WTC11 (cell line): Measurements from ENCODE around the gene CERS5. TPM values are rescaled to one million over a fixed set of nuclear protein-coding genes. Genes with fewer than 3 reads are reported as not detected.

Source experiments
- ATAC-seq: fragments of 200-7000 bp; cut with Tn5 transposase; 2 replicates; pipeline ENCODE4 v1.10.0; 2021; ENCODE audit warnings: mild to moderate bottlenecking, moderate library complexity
- CTCF ChIA-PET: fragments of 300-600 bp; sonication (Branson Sonifier 250); formaldehyde crosslinking; loops from one replicate; lab custom pipeline; 2021; ENCODE audit warnings: antibody characterized with exemption; lab: Charles Lee
- POLR2A ChIA-PET: fragments of 350-600 bp; sonication (Branson Sonifier 250); formaldehyde crosslinking; loops from one replicate; lab custom pipeline; 2021; ENCODE audit warnings: antibody characterized with exemption; lab: Charles Lee
- DNase-seq: peaks from one replicate; pipeline ENCODE4 v3.0.0; 2021; ENCODE audit warnings: low spot score
- H3K27ac Mint-ChIP-seq: 2 replicates; pipeline ENCODE4 v1.8.0; 2021; ENCODE audit warnings: mixed read lengths
- H3K27me3 Mint-ChIP-seq: 2 replicates; pipeline ENCODE4 v1.8.0; 2021; ENCODE audit warnings: low read depth, mild to moderate bottlenecking, moderate library complexity, mixed read lengths
- H3K36me3 Mint-ChIP-seq: 2 replicates; pipeline ENCODE4 v1.8.0; 2021; ENCODE audit warnings: mixed read lengths
- H3K4me1 Mint-ChIP-seq: 2 replicates; pipeline ENCODE4 v1.8.0; 2022; ENCODE audit warnings: mixed read lengths
- H3K4me3 Mint-ChIP-seq: 2 replicates; pipeline ENCODE4 v1.8.0; 2021; ENCODE audit warnings: mild to moderate bottlenecking, moderate library complexity, mixed read lengths
- H3K9me3 Mint-ChIP-seq: 2 replicates; pipeline ENCODE4 v1.8.0; 2021; ENCODE audit warnings: mixed read lengths
- ATF1 ChIP-seq: sonication (generic); formaldehyde crosslinking; IDR thresholded peaks from 2 replicates; pipeline ENCODE4 v1.8.1; 2023; ENCODE audit warnings: mild to moderate bottlenecking, moderate library complexity, missing genetic modification reagents
- CREM ChIP-seq: sonication (generic); formaldehyde crosslinking; IDR thresholded peaks from 2 replicates; pipeline ENCODE4 v1.8.1; 2022; ENCODE audit warnings: mild to moderate bottlenecking, missing genetic modification reagents, moderate library complexity
- EMX1 ChIP-seq: fragments of 250-450 bp; sonication (Bioruptor Pico); IDR thresholded peaks from 2 replicates; pipeline ENCODE4 v1.8.0; 2021; ENCODE audit warnings: mild to moderate bottlenecking
- ESRRA ChIP-seq: sonication (generic); formaldehyde crosslinking; IDR thresholded peaks from 2 replicates; pipeline ENCODE4 v1.8.1; 2022; ENCODE audit warnings: mild to moderate bottlenecking, missing genetic modification reagents, borderline replicate concordance
- IRF2 ChIP-seq: sonication (generic); formaldehyde crosslinking; IDR thresholded peaks from 2 replicates; pipeline ENCODE4 v1.8.0; 2022; ENCODE audit warnings: low read depth, missing genetic modification reagents, borderline replicate concordance
- MYBL2 ChIP-seq: sonication (generic); formaldehyde crosslinking; IDR thresholded peaks from 2 replicates; pipeline ENCODE4 v1.8.1; 2023; ENCODE audit warnings: mild to moderate bottlenecking, moderate library complexity, missing genetic modification reagents
- RELA ChIP-seq: sonication (generic); formaldehyde crosslinking; IDR thresholded peaks from 2 replicates; pipeline ENCODE4 v1.8.1; 2022; ENCODE audit warnings: missing genetic modification reagents, mild to moderate bottlenecking, borderline replicate concordance
- ZNF138 ChIP-seq: sonication (generic); formaldehyde crosslinking; conservative IDR thresholded peaks from 2 replicates; pipeline ENCODE4 v1.8.1; 2022; ENCODE audit warnings: mild to moderate bottlenecking, moderate library complexity, missing genetic modification reagents
- ZNF317 ChIP-seq: sonication (generic); formaldehyde crosslinking; IDR thresholded peaks from 2 replicates; pipeline ENCODE4 v1.8.1; 2023; ENCODE audit warnings: low read depth, mild to moderate bottlenecking, moderate library complexity, missing genetic modification reagents, borderline replicate concordance
- ZNF416 ChIP-seq: fragments of 250-450 bp; sonication (Bioruptor Pico); IDR thresholded peaks from 2 replicates; pipeline ENCODE4 v1.9.0; 2021; ENCODE audit warnings: mild to moderate bottlenecking, inconsistent platforms
- total RNA-seq: library from RNA; stranded (reverse); gene quantifications from 3 replicates; pipeline ENCODE4 v1.2.3, GENCODE V29; 2021
- TF ChIP-seq, protein P1 (sequence below): sonication (generic); formaldehyde crosslinking; IDR thresholded peaks from 2 replicates; pipeline ENCODE4 v1.8.1; 2023; ENCODE audit warnings: mild to moderate bottlenecking, moderate library complexity, missing genetic modification reagents
- TF ChIP-seq, protein P2 (sequence below): sonication (generic); formaldehyde crosslinking; IDR thresholded peaks from 2 replicates; pipeline ENCODE4 v1.8.0; 2022; ENCODE audit warnings: mild to moderate bottlenecking, missing genetic modification reagents
- TF ChIP-seq, protein P3 (sequence below): sonication (generic); formaldehyde crosslinking; IDR thresholded peaks from 2 replicates; pipeline ENCODE4 v1.8.0; 2023; ENCODE audit warnings: missing genetic modification reagents
- TF ChIP-seq, protein P4 (sequence below): sonication (generic); formaldehyde crosslinking; IDR thresholded peaks from 2 replicates; pipeline ENCODE4 v1.8.1; 2023; ENCODE audit warnings: mild to moderate bottlenecking, missing genetic modification reagents
- TF ChIP-seq, protein P5 (sequence below): sonication (generic); formaldehyde crosslinking; IDR thresholded peaks from 2 replicates; pipeline ENCODE4 v1.8.1; 2022; ENCODE audit warnings: low read depth, mild to moderate bottlenecking, moderate library complexity, missing genetic modification reagents, borderline replicate concordance
- TF ChIP-seq, protein P6 (sequence below): sonication (generic); formaldehyde crosslinking; IDR thresholded peaks from 2 replicates; pipeline ENCODE4 v1.8.1; 2023; ENCODE audit warnings: mild to moderate bottlenecking, missing genetic modification reagents
- TF ChIP-seq, protein P7 (sequence below): fragments of 200-600 bp; IDR thresholded peaks from 2 replicates; pipeline ENCODE4 v1.8.0; 2022; ENCODE audit warnings: antibody characterized with exemption
- TF ChIP-seq, protein P8 (sequence below): sonication (generic); formaldehyde crosslinking; IDR thresholded peaks from 2 replicates; pipeline ENCODE4 v1.8.0; 2023; ENCODE audit warnings: mild to moderate bottlenecking, missing genetic modification reagents
- TF ChIP-seq, protein P9 (sequence below): fragments of 250-450 bp; sonication (Bioruptor Pico); IDR thresholded peaks from 2 replicates; pipeline ENCODE4 v1.8.0; 2021; ENCODE audit warnings: mild to moderate bottlenecking
- TF ChIP-seq, protein P10 (sequence below): sonication (generic); formaldehyde crosslinking; IDR thresholded peaks from 2 replicates; pipeline ENCODE4 v1.8.0; 2022; ENCODE audit warnings: mild to moderate bottlenecking, missing genetic modification reagents

The CERS5 gene
- total RNA-seq, 1 experiment from 2014 or later, result 55.8 TPM

DNA sequence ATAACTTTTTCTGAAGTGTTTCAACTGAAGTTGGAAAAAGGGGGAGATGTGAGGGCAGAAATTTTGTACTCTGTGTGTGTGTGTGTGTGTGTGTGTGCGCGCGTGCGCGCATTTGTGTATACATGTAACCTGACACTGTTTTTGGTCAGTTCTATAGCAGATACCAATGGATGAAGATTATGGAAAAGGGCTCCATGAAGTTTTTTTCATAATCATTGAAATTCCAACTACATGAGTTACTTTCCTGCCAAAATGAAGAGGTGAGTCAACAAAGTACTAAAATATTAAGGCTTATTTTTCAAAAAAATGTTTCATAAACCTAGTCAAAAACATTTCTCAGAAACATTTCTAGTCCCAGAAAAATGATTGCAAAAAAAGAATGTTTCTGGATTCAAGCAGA is 25.7 kb upstream of the CERS5 start:
- DNase-seq, result no peak
- ChIA-PET CTCF (no interaction called here), POLR2A (no interaction called here)
- ATAC-seq, result no peak
- peak overlapping the region; percentile 8; the same call in 1 of the 2 replicates for H3K27ac Mint-ChIP-seq
- H3K4me1 Mint-ChIP-seq, result no peaks in the 10 kb centered on the region
- TF ChIP-seq EMX1 (CRISPR knock-in tag), result no peak
- no peak for TF ChIP-seq IRF2 (CRISPR knock-in tag)
- TF ChIP-seq, protein P1, sequence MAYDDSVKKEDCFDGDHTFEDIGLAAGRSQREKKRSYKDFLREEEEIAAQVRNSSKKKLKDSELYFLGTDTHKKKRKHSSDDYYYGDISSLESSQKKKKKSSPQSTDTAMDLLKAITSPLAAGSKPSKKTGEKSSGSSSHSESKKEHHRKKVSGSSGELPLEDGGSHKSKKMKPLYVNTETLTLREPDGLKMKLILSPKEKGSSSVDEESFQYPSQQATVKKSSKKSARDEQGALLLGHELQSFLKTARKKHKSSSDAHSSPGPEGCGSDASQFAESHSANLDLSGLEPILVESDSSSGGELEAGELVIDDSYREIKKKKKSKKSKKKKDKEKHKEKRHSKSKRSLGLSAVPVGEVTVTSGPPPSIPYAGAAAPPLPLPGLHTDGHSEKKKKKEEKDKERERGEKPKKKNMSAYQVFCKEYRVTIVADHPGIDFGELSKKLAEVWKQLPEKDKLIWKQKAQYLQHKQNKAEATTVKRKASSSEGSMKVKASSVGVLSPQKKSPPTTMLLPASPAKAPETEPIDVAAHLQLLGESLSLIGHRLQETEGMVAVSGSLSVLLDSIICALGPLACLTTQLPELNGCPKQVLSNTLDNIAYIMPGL (CRISPR knock-in tag), result no peak
- no peak for TF ChIP-seq ZNF317 (CRISPR knock-in tag)
- TF ChIP-seq ATF1 (CRISPR knock-in tag), result no peak
- TF ChIP-seq, protein P2, sequence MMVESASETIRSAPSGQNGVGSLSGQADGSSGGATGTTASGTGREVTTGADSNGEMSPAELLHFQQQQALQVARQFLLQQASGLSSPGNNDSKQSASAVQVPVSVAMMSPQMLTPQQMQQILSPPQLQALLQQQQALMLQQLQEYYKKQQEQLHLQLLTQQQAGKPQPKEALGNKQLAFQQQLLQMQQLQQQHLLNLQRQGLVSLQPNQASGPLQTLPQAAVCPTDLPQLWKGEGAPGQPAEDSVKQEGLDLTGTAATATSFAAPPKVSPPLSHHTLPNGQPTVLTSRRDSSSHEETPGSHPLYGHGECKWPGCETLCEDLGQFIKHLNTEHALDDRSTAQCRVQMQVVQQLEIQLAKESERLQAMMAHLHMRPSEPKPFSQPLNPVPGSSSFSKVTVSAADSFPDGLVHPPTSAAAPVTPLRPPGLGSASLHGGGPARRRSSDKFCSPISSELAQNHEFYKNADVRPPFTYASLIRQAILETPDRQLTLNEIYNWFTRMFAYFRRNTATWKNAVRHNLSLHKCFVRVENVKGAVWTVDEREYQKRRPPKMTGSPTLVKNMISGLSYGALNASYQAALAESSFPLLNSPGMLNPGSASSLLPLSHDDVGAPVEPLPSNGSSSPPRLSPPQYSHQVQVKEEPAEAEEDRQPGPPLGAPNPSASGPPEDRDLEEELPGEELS (CRISPR knock-in tag), result no peak
- TF ChIP-seq MYBL2, result no peak
- no peak for TF ChIP-seq CREM
- TF ChIP-seq ESRRA (CRISPR knock-in tag), result no peak
- TF ChIP-seq, protein P3, sequence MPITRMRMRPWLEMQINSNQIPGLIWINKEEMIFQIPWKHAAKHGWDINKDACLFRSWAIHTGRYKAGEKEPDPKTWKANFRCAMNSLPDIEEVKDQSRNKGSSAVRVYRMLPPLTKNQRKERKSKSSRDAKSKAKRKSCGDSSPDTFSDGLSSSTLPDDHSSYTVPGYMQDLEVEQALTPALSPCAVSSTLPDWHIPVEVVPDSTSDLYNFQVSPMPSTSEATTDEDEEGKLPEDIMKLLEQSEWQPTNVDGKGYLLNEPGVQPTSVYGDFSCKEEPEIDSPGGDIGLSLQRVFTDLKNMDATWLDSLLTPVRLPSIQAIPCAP, result no peak
- TF ChIP-seq, protein P4, sequence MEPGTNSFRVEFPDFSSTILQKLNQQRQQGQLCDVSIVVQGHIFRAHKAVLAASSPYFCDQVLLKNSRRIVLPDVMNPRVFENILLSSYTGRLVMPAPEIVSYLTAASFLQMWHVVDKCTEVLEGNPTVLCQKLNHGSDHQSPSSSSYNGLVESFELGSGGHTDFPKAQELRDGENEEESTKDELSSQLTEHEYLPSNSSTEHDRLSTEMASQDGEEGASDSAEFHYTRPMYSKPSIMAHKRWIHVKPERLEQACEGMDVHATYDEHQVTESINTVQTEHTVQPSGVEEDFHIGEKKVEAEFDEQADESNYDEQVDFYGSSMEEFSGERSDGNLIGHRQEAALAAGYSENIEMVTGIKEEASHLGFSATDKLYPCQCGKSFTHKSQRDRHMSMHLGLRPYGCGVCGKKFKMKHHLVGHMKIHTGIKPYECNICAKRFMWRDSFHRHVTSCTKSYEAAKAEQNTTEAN (CRISPR knock-in tag), result no peak
- TF ChIP-seq, protein P5, sequence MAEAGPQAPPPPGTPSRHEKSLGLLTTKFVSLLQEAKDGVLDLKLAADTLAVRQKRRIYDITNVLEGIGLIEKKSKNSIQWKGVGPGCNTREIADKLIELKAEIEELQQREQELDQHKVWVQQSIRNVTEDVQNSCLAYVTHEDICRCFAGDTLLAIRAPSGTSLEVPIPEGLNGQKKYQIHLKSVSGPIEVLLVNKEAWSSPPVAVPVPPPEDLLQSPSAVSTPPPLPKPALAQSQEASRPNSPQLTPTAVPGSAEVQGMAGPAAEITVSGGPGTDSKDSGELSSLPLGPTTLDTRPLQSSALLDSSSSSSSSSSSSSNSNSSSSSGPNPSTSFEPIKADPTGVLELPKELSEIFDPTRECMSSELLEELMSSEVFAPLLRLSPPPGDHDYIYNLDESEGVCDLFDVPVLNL (CRISPR knock-in tag), result no peak
- TF ChIP-seq, protein P6, sequence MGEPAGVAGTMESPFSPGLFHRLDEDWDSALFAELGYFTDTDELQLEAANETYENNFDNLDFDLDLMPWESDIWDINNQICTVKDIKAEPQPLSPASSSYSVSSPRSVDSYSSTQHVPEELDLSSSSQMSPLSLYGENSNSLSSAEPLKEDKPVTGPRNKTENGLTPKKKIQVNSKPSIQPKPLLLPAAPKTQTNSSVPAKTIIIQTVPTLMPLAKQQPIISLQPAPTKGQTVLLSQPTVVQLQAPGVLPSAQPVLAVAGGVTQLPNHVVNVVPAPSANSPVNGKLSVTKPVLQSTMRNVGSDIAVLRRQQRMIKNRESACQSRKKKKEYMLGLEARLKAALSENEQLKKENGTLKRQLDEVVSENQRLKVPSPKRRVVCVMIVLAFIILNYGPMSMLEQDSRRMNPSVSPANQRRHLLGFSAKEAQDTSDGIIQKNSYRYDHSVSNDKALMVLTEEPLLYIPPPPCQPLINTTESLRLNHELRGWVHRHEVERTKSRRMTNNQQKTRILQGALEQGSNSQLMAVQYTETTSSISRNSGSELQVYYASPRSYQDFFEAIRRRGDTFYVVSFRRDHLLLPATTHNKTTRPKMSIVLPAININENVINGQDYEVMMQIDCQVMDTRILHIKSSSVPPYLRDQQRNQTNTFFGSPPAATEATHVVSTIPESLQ (CRISPR knock-in tag), result no peak
- TF ChIP-seq ZNF416 (CRISPR knock-in tag), result no peak
- TF ChIP-seq, protein P7, sequence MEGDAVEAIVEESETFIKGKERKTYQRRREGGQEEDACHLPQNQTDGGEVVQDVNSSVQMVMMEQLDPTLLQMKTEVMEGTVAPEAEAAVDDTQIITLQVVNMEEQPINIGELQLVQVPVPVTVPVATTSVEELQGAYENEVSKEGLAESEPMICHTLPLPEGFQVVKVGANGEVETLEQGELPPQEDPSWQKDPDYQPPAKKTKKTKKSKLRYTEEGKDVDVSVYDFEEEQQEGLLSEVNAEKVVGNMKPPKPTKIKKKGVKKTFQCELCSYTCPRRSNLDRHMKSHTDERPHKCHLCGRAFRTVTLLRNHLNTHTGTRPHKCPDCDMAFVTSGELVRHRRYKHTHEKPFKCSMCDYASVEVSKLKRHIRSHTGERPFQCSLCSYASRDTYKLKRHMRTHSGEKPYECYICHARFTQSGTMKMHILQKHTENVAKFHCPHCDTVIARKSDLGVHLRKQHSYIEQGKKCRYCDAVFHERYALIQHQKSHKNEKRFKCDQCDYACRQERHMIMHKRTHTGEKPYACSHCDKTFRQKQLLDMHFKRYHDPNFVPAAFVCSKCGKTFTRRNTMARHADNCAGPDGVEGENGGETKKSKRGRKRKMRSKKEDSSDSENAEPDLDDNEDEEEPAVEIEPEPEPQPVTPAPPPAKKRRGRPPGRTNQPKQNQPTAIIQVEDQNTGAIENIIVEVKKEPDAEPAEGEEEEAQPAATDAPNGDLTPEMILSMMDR, result no peak
- TF ChIP-seq, protein P8, sequence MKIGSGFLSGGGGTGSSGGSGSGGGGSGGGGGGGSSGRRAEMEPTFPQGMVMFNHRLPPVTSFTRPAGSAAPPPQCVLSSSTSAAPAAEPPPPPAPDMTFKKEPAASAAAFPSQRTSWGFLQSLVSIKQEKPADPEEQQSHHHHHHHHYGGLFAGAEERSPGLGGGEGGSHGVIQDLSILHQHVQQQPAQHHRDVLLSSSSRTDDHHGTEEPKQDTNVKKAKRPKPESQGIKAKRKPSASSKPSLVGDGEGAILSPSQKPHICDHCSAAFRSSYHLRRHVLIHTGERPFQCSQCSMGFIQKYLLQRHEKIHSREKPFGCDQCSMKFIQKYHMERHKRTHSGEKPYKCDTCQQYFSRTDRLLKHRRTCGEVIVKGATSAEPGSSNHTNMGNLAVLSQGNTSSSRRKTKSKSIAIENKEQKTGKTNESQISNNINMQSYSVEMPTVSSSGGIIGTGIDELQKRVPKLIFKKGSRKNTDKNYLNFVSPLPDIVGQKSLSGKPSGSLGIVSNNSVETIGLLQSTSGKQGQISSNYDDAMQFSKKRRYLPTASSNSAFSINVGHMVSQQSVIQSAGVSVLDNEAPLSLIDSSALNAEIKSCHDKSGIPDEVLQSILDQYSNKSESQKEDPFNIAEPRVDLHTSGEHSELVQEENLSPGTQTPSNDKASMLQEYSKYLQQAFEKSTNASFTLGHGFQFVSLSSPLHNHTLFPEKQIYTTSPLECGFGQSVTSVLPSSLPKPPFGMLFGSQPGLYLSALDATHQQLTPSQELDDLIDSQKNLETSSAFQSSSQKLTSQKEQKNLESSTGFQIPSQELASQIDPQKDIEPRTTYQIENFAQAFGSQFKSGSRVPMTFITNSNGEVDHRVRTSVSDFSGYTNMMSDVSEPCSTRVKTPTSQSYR (CRISPR knock-in tag), result no peak
- no peak for TF ChIP-seq RELA (CRISPR knock-in tag)
- TF ChIP-seq, protein P9, sequence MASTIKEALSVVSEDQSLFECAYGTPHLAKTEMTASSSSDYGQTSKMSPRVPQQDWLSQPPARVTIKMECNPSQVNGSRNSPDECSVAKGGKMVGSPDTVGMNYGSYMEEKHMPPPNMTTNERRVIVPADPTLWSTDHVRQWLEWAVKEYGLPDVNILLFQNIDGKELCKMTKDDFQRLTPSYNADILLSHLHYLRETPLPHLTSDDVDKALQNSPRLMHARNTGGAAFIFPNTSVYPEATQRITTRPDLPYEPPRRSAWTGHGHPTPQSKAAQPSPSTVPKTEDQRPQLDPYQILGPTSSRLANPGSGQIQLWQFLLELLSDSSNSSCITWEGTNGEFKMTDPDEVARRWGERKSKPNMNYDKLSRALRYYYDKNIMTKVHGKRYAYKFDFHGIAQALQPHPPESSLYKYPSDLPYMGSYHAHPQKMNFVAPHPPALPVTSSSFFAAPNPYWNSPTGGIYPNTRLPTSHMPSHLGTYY, result no peak
- TF ChIP-seq, protein P10, sequence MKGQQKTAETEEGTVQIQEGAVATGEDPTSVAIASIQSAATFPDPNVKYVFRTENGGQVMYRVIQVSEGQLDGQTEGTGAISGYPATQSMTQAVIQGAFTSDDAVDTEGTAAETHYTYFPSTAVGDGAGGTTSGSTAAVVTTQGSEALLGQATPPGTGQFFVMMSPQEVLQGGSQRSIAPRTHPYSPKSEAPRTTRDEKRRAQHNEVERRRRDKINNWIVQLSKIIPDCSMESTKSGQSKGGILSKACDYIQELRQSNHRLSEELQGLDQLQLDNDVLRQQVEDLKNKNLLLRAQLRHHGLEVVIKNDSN (CRISPR knock-in tag), result no peak
- no peak for TF ChIP-seq ZNF138 (CRISPR knock-in tag)
- peaks cover 18% of the 10 kb centered on the region for H3K36me3 Mint-ChIP-seq
- no peaks in the 10 kb centered on the region for H3K27me3 Mint-ChIP-seq
- H3K4me3 Mint-ChIP-seq, result no peak overlapping the region
- H3K9me3 Mint-ChIP-seq, result no peaks in the 10 kb centered on the region
